Head of caudate nucleus (tissue), 42 donors: Measurements from ENCODE around the gene CLDN11.

Experiments
- DNase-seq, 42 donors: peaks; one replicate each; pipeline versions ENCODE4 v3.0.0 to v3.0.0-alpha.2; 2020 to 2021; ENCODE audit warnings: mixed read lengths in 7 of 42
- intact Hi-C: fragments of 100-400 bp; cut with DNase I; formaldehyde crosslinking; loops from one replicate; pipeline ENCODE4 v1.15.0; 2022

Gene CLDN11

DNA sequence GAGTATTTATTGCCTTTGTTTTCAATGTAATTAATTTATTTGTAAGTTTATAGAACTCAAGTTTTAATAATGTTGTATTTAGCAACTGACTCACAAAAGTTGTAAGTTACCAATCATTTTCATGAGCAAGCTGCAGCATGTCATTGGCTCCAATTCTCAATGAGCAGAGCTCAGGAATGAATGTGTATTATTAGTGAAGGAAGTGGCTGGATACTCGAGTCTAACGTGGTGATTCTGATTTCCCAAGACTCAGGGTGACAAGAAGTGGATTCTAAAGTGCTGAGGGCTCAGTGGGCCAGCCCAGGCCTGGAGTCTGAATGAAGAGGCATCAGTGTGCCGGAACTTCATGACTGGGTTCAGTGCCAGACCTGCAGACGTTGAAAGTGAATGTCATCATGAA is 39.6 kb downstream of the CLDN11 start:
- intact Hi-C loops, result no loop called here

DNA sequence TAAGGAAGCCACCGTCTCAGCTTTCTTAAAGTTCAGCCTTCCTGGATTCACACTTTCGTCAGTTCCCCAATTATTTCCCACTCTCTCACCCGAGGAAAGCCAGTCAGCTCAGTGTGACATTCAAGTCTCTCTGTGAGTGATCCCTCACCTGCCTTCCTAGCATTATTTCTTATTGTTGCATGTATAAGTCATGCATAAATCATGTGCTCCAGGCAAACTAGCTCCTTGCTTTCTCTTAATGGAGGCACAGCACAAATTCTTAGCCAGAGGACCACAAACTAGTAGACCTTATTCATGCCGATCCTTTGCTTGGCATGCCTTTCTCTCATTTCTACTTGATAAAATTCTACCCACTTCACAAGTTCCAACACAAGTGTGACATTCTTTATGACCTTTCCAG is 44.3 kb downstream of the CLDN11 start:
- intact Hi-C loops, result no loop called here
- DNase-seq, result peak in 1 of 42 donors; percentile 15

More for the DNA sequence above, 39.6 kb downstream of the CLDN11 start:
- DNase-seq, result peak in 1 of 42 donors; percentile 29

DNA sequence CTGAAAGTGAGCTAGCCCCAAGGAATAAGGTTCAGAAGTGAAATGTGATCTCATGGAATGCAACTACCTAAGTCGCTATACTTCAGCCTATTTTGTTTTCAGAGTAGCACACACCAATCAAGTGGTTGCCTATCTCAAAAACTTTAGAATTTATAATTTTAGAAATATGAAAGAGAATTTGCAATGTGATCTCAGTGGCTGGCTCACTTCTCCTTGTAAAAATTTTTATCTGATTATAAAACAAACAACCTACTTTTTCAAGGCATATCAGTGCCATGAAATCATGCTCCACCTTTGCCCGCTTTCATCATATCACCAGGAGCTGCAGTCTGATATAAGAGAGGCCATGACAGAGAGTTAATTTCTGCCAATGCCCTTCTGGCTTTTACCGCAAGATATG is 47.3 kb downstream of the CLDN11 start:
- intact Hi-C loops, result no loop called here
- DNase-seq, result no peak

DNA sequence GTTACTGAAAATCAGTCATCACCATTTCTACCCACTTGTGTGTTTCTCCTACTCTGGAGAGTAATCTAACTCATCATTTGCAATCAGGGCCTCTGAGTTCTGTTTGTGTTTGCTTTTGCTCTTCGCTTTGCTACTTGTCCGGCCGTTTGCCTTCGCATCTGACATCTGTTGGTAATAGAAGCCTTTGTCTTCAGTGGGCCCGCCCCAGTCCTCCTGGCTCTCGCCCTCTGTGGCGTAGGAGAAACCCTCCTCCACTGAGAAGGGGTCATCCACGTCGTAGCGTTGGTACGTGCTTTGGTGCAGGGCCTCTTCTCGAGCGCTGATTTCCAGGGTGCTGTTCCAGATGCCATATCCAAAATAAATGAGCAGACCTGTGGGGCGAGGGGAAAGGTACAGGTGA is 48.3 kb downstream of the CLDN11 start:
- DNase-seq, result peak; percentile 64 to 92 (median 84)
- intact Hi-C loops, result no loop called here

DNA sequence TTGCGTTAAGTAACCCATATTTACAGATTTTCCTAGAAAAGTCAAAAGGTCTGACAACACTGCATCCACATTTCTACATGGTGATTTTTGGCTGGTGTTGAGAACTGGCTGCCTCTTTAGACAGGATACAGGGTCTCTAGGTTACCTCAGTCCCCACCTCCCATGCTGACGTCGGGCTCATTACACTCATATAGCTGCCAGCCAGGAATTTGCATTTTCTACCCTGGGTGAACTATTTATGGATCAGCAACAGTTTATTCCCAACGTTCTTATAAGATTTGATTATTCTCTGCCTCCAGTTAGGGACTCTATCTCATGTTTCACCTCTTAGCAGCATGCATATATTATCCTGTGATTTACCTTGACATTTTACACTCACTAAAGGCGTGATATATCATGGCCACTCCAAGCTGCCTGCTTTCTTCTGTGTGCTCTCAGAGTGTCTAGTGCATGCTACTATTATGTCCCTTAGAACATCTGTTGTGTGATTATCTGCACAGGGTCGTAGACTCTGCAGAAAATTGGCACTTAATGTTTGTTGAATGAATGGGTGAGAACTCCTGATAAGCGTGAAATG is 49.0 kb downstream of the CLDN11 start:
- intact Hi-C loops, result no loop called here
- peak in 1 of 42 donors; percentile 36 for DNase-seq

DNA sequence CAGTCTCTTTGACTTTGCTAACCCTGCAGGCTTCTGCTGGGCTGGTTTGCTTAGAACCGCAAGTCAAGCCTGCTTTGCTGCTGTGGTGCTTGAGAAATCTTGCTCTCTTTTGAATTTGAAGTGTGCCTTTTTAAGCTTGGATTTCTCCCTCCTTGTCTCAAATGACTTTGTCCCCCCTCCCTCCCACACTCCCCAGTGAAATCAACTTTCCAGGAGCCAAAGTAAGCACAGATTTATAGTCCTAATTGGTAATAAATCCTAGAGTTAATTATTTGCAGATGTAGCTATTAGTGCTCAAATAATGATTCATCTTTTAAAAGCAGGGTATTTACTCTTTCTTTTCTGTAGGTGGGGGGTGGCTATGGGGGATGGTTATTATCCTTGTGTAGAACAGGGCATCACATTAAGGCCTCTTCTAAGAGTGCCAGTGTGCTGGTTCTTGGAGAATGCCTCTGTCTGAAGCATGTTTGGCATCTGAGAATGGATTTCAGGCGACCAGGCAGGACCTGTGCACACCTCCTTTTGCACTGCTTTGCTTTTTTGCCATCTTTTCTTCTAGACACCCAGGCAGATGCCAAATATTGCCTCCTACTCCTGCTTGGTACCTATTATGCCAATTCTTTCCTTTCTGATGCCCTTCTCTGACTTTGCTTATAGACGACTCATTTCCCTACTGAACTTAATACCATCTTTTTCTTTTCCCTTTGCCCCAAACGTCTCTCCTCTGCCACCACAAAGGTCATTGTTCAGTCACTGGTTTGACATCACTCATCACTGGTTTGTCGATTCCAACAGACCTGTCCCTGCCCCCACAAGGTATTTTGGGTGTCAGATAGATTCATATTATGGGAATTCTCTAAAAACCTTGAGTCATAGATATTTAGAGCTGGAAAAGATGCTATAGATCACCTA is 50.7 kb downstream of the CLDN11 start:
- intact Hi-C loops, result no loop called here
- peak in 2 of 42 donors; percentile 28 to 33 for DNase-seq

DNA sequence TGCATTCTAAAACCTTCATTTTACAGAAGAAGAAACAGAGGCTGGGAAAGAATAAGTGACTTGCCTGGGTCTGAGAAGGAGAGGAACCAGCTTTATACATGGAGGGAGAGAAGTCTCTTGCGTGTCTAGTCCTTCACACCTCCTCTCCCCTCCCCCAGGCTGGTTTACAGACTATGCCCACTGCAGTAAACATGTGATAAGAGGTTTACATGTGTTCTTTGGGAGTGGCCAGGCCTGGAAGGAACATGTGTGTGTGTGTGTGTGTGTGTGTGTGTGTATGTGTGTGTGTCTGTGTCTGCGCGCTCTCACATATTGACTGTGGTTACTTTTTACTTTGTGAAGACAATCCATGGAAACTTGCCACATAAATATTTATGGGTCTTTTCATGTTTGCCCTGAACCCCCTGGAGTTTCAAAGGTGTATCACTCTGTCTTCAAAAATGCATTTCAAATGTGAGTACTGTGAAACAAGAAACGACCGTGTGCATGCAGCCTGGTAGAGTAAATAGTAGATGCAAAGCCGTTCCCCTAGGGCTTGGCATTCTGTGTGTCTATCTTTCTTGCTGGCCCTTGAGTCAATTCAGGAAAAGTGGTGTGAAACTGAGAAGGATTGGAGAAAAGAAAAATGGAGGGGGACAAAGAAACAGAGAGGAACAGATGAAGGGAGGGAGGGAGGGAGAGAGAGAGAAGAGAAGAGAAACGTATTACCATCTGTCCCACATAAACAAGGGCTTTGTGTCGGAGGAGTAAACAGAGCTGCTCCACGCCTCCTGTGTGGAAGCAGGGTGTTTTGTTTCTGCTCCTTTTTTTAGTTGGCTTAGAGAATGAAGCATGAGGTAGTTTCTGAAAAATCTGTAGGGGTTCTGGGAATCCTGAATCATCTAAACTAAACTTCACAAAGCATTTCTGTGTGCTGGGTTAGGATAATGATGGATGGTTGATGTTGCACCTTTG is 51.7 kb downstream of the CLDN11 start:
- intact Hi-C loops, result no loop called here
- DNase-seq, result peak in 32 of 42 donors; percentile 25 to 84 (median 62)

DNA sequence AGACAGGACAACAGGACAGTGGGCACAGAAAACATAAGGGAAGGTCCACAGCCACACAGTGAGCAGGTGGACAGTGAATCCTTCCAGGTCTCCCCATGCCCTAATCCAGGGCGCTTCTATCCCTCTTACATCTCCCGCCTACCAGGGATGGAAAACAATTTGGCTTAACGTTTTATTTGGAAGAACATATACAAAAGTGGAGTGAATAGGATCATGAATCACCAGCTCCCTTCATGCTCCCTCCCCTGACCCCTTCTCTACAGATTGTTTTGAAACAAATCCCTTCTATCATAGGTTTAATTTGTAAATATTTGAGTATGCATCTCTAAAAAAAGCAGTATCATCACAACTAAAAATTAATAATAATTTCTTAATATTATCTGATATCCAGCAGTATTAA is 52.5 kb downstream of the CLDN11 start:
- DNase-seq, result no peak
- intact Hi-C loops, result no loop called here

DNA sequence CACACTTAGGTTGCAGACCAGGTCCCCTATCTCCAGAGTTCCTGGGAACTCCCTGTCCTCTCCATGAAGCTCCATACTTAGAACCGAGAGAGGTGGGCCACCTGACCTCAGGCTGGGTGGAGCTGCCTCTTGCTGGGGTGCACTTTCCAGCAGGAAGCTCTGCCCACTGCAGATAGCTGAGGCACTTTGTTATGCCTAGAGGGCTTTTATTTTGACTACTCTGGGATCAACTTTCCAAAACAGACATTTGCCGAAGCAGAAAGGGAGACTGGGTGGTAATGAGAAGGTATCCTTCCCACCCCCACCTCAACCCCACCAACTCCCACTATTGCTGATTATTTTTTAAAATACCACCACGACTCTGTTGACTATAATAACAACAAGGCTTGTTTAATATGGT is 54.7 kb downstream of the CLDN11 start:
- intact Hi-C loops, result no loop called here
- DNase-seq, result no peak

DNA sequence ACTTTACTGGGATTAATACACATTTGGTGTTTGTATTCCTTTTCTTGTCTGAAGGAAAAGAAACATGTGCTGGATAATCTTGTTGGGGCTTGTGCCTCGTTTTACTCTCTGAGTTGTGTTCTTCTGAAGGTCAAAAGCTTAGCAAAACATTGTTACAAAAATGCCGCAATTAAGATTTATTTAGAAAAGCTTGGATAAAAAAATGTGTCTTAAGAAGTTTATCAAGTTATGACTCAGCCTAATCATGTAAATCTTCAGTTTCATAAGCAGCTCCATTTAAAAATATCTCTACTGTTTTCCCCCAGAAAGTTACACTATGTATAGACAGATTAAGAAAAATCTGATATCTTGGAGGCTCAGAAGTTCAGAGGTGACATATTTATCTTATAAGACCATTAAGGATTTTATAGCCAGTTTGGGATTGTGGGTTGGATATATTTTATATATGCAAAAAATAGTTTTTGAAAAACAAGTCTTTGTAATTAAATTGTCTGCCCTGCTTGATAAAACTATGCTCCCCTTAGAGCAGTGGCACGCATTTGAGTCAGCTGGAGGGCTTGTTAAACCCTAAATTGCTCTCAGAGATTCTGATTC is 56.5 kb downstream of the CLDN11 start:
- peak in 2 of 42 donors; percentile 8 to 37 for DNase-seq
- intact Hi-C loops, result no loop called here

DNA sequence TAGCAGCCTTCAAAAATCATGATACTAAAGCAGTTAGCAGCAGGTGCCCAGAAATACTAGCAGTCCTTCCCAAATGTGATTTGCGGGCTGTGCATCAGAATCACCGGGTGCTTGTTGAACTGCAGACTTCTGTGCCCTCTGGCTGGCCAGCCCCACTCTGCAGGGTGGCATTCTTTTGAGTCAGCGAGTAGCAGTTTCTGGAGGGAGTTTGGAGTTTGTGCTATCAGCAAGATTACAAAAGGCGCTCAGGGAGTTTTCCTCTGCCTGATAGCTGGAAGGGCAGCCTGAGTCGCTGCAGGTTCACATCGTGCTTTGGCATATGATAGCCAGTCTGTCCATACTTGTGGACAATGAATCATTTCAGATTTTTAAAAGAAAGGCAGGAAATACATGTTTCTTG is 57.6 kb downstream of the CLDN11 start:
- intact Hi-C loops, result no loop called here

DNA sequence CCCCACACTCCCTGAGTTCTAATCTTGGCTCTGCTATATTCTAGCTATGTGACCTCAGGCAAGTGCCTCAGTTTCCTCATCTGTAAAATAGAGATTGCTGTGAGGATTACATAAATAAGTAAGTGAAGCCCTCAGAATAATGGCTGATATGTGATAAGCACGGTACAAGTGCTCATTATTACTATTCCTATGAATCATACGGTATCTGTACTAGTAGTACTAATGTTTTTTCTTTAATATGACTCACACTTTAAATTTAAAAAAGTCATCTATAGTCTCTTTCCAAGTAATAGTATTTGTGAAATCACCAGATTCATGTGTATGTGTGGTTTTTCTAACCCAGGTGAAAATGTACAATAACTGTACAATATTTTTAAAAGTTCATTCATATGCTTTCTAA is 58.7 kb downstream of the CLDN11 start:
- peak in 1 of 42 donors; percentile 6 for DNase-seq
- intact Hi-C loops, result no loop called here

More for the DNA sequence above, 57.6 kb downstream of the CLDN11 start:
- peak in 31 of 42 donors; percentile 34 to 79 (median 61) for DNase-seq

DNA sequence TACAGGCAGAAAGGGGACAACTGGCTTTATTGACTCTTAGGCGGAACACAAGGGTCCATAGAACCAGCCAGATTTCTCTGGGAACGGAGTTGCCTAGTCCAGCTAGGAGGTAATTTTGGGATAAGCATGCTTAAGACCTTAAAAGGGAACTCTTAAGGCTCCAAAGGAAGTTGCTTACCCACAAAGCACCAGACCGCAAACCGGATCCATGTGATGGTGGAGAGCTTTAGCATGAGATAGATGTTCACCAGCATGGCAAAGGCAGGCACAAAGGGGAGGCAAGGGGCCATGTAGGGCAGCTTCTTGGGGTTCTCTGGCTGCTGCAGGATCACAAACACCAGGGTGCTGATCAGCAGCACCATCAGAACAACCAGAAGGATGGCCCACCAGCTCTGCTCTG is 61.4 kb downstream of the CLDN11 start:
- intact Hi-C loops, result no loop called here
- DNase-seq, result no peak

DNA sequence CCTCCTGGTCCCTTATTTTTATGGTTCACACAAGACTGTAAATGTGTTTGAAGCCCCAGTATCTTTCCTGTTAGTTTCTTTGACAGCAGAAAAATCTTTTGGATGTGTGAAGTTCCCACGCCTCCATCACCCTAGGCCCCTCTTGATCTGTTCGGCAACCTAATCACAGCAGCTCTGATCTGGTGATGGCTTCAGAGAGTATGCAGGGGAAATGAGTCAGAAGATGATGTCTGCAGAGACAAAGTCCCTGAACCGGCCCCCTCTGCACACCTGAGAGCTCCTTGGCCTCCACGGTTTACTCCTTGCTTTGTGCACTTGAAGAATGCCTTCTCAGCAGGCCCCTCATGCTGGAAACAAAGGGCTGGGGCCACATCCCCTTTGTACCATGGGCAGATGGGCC is 63.5 kb downstream of the CLDN11 start:
- intact Hi-C loops, result no loop called here
- DNase-seq, result no peak

DNA sequence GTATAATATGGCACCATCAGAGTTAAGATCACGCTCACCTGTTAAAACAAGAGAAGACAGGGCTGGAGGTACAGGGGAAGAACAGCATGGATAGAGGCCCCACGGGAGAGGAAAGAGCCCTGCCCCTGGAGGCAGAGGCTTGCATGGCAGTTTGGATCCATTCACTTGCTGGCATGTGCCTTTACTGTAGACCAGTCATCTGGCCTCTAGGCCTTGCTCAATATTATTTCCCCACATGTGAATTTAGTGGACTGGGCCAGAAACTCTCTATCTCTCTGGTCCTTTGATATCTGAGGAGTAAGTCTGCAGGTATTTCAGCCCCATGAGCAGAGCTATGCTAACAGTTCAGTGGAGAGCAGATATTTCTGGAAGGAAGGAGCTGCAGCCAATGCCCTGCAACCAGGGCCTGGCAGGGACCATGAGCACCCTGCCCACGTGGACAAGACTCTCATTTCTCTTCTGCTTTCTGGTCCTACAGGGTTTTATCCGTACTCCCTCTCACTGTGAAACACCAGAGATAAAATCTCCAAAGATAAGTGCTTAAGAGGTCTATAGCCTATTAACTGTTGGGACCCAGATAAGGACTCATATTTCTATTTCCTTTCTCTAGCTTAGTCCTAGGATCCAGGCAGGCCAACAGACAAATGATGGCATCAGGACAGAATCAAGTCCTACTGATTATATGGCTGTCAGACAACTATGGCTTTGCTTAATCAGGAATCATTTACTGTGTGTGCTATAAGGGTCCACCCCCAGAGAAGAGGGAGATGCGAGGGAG is 65.0 kb downstream of the CLDN11 start:
- peak in 1 of 42 donors; percentile 6 for DNase-seq
- intact Hi-C loops, result no loop called here
